ENCODE data around the gene ANP32B.

GRCh38 chr9:97962575-97962974, 20.6 kb upstream of the ANP32B start:
- TF ChIP-seq EZH2 (IDR thresholded peaks at IDR 0.05; ENCODE audit: borderline replicate concordance, low read length) (no peak), CTCF (IDR thresholded peaks at IDR 0.05; ENCODE audit: low read length) (no peak)

Measured in OCI-LY1 (cell line).